Fibroblast of pulmonary artery (primary cell): ENCODE data around the gene KLHL25.
A peak's percentile ranks its signal among the peaks of the same experiment; 100 is the strongest.

Experiments used
- DNase-seq: peaks from one replicate; pipeline ENCODE4 v3.0.0-alpha.2; 2010; ENCODE audit warnings: low read depth
- H3K4me3 ChIP-seq: replicated peaks from 2 replicates; pipeline ENCODE4 v1.5.1; 2011; ENCODE audit warnings: low read depth, mild to moderate bottlenecking, control low read depth, low read length, moderate library complexity
- CTCF ChIP-seq: IDR thresholded peaks from 2 replicates; pipeline ENCODE4 v1.5.1; 2011; ENCODE audit warnings: mild to moderate bottlenecking, control low read depth, low read length, inconsistent platforms; ENCODE audit errors: missing control alignments

The KLHL25 gene

GRCh38 chr15:85742186-85742821 lies 52.4 kb downstream of the KLHL25 start:
- no peak overlapping the region for H3K4me3 ChIP-seq

DNA sequence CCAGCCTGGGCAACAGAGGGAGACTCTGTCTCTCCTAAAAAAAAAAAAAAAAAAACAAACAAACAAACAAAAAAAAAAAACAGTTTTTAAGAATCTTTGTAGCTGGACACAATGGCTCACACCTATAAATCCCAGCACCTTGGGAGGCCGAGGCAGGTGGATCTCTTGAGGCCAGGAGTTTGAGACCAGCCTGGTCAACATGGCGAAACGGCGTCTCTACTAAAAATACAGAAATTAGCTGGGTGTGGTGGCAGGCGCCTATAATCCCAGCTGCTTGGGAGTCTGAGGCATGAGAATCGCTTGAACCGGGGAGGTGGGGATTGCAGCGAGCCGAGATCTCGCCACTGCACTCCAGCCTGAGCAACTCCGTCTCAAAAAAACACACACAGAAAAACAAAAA lies 53.1 kb downstream of the KLHL25 start:
- no peak for DNase-seq
- TF ChIP-seq CTCF = no peak
- no peak overlapping the region for H3K4me3 ChIP-seq

More at GRCh38 chr15:85742186-85742821, 52.4 kb downstream of the KLHL25 start:
- no peak for TF ChIP-seq CTCF
- DNase-seq = peak; percentile 42

DNA sequence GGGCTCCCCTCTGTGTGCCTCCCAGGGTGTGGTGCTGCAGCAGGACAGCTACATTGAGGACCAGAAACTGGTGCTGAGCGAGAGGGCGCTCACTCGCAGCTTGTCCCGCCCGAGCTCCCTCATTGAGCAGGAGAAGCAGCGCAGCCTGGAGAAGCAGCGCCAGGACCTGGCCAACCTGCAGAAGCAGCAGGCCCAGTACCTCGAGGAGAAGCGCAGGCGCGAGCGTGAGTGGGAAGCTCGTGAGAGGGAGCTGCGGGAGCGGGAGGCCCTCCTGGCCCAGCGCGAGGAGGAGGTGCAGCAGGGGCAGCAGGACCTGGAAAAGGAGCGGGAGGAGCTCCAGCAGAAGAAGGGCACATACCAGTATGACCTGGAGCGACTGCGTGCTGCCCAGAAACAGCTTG lies 53.7 kb downstream of the KLHL25 start:
- no peak for DNase-seq

DNA sequence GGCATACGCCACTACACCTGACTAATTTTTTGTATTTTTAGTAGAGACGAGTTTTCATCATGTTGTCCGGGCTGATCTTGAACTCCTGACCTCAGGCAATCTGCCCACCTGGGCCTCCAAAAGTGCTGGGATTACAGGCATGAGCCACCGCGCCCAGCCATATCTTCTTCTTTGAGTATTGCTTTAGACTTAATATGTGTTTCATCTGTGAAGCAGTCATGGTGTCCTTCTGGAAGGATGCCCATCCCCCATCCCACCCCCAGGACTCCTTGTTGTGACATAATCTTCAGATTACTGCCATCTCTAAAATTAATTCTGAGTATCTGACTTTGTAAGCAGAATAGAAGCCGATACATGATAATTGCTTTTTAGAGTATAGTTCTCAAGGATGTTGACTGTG lies 57.7 kb downstream of the KLHL25 start:
- no peak for DNase-seq
- H3K4me3 ChIP-seq = no peak overlapping the region
- TF ChIP-seq CTCF = no peak

More for the DNA sequence above, 53.7 kb downstream of the KLHL25 start:
- H3K4me3 ChIP-seq = no peak overlapping the region
- TF ChIP-seq CTCF = no peak

DNA sequence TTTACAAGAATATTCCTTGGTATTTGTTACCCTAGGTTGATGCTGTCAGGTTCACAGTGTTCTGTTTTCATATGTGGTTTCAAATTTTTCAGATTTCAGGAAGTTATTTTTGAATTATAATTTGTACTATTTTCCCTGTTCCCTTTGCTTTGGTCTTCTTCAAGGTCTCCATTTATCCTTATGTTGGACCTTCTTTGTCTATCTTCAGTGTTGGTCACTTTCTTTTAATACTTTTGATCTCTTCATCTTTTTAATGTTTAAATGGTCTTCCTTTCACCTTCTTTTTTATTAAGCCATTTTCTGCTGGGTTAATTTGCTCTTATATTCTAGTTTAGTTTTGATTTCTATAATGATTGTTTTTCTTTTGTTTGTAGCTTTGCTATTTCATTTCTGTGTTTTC lies 61.3 kb downstream of the KLHL25 start:
- DNase-seq = no peak

GRCh38 chr15:85730001-85730820 lies 64.5 kb downstream of the KLHL25 start:
- peak; percentile 80 for DNase-seq
- TF ChIP-seq CTCF = peak; percentile 63
- no peak overlapping the region for H3K4me3 ChIP-seq

More for the DNA sequence above, 61.3 kb downstream of the KLHL25 start:
- no peak for TF ChIP-seq CTCF
- no peak overlapping the region for H3K4me3 ChIP-seq
